HL-60 (cell line): ENCODE data around the gene TPM2.
"Not testable (repeated sequence)": the region's sequence is repeated elsewhere in the genome, so short reads cannot be mapped to it uniquely, and the experiment has no call there.

ENCODE experiments used
- DNase-seq, 2 experiments: peaks; one replicate each; pipeline ENCODE4 v3.0.0-alpha.2; 2010 to 2020; ENCODE audit warnings: low read depth in 1 of 2, low spot score in 1 of 2
- H3K27ac ChIP-seq: fragments of 250-450 bp; sonication (Bioruptor Pico); replicated peaks from 2 replicates; pipeline ENCODE4 v1.5.1; 2020; ENCODE audit warnings: mild to moderate bottlenecking, moderate library complexity
- H3K27me3 ChIP-seq: fragments of 250-450 bp; sonication (Bioruptor Pico); 2 replicates; pipeline ENCODE4 v1.5.1; 2021; ENCODE audit warnings: mild to moderate bottlenecking, moderate library complexity; ENCODE audit not compliant: insufficient read depth, poor library complexity, severe bottlenecking
- H3K4me3 ChIP-seq: replicated peaks from 2 replicates; pipeline ENCODE4 v1.5.1; 2011; ENCODE audit warnings: mild to moderate bottlenecking, control low read depth, low read length; ENCODE audit not compliant: insufficient read depth
- GABPA ChIP-seq: IDR thresholded peaks from 2 replicates; pipeline ENCODE4 v1.6.1; 2012; ENCODE audit warnings: low read depth
- POLR2AphosphoS5 ChIP-seq: IDR thresholded peaks from 2 replicates; pipeline ENCODE4 v1.6.1; 2012; ENCODE audit warnings: low read depth
- SPI1 ChIP-seq: IDR thresholded peaks from 2 replicates; pipeline ENCODE4 v1.6.1; 2012; ENCODE audit warnings: low read depth, mild to moderate bottlenecking, borderline replicate concordance
- TF ChIP-seq, protein P1 (sequence below): IDR thresholded peaks from 2 replicates; pipeline ENCODE4 v1.6.1; 2012; ENCODE audit warnings: low read depth; ENCODE audit not compliant: insufficient replicate concordance
- TF ChIP-seq, protein P2 (sequence below): IDR thresholded peaks from one replicate; pipeline ENCODE4 v1.5.1; 2011; ENCODE audit warnings: low read length, control low read depth, inconsistent platforms; ENCODE audit not compliant: insufficient read depth

Gene TPM2

DNA sequence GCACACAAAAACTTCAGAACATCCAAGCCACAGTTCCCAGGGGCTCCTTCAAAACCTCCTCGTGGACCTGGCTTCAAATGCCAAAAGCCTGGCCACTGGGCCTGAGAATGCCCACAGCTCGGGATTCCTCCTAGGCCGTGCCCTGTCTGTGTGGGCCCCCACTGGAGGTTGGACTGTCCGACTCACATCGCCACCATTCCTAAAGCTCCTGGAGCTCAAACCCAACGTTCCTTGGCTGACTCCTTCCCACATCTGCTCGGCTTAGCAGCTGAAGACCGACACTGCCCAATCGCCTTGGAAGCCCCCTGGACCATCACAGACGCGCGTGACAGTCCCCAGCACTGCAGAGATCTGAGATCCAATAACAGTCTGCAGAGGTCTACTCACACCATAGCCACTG is 46.7 kb downstream of the TPM2 start:
- peak overlapping the region; percentile 47 for H3K27ac ChIP-seq
- no peak for DNase-seq
- no peaks in the 10 kb centered on the region for H3K27me3 ChIP-seq
- H3K4me3 ChIP-seq: no peak overlapping the region
- TF ChIP-seq, protein P1, sequence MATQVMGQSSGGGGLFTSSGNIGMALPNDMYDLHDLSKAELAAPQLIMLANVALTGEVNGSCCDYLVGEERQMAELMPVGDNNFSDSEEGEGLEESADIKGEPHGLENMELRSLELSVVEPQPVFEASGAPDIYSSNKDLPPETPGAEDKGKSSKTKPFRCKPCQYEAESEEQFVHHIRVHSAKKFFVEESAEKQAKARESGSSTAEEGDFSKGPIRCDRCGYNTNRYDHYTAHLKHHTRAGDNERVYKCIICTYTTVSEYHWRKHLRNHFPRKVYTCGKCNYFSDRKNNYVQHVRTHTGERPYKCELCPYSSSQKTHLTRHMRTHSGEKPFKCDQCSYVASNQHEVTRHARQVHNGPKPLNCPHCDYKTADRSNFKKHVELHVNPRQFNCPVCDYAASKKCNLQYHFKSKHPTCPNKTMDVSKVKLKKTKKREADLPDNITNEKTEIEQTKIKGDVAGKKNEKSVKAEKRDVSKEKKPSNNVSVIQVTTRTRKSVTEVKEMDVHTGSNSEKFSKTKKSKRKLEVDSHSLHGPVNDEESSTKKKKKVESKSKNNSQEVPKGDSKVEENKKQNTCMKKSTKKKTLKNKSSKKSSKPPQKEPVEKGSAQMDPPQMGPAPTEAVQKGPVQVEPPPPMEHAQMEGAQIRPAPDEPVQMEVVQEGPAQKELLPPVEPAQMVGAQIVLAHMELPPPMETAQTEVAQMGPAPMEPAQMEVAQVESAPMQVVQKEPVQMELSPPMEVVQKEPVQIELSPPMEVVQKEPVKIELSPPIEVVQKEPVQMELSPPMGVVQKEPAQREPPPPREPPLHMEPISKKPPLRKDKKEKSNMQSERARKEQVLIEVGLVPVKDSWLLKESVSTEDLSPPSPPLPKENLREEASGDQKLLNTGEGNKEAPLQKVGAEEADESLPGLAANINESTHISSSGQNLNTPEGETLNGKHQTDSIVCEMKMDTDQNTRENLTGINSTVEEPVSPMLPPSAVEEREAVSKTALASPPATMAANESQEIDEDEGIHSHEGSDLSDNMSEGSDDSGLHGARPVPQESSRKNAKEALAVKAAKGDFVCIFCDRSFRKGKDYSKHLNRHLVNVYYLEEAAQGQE: no peak
- TF ChIP-seq SPI1: no peak
- TF ChIP-seq POLR2AphosphoS5: no peak
- TF ChIP-seq GABPA: no peak
- TF ChIP-seq, protein P2, sequence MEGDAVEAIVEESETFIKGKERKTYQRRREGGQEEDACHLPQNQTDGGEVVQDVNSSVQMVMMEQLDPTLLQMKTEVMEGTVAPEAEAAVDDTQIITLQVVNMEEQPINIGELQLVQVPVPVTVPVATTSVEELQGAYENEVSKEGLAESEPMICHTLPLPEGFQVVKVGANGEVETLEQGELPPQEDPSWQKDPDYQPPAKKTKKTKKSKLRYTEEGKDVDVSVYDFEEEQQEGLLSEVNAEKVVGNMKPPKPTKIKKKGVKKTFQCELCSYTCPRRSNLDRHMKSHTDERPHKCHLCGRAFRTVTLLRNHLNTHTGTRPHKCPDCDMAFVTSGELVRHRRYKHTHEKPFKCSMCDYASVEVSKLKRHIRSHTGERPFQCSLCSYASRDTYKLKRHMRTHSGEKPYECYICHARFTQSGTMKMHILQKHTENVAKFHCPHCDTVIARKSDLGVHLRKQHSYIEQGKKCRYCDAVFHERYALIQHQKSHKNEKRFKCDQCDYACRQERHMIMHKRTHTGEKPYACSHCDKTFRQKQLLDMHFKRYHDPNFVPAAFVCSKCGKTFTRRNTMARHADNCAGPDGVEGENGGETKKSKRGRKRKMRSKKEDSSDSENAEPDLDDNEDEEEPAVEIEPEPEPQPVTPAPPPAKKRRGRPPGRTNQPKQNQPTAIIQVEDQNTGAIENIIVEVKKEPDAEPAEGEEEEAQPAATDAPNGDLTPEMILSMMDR: no peak

DNA sequence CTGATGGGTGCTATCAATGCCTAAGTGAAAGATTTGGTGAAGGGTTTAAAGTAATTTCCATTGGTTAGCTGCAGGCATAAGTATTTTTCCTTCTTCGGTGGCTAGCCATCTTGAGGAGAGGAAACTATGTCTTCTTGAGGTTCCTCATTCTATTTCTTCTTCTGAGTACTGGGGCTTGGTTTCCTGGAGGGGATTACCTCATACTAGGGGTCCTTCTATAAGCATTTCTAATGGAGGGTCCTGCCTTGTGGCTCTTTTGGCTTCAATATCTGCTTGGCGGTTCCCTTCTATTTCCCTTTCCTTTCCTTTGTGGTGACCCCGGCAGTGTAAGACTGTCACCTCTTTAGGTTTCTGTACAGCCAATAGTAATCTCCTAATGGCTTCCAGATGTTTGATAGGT is 48.2 kb downstream of the TPM2 start:
- not testable (repeated sequence) for DNase-seq, H3K27me3 ChIP-seq, H3K4me3 ChIP-seq
- H3K27ac ChIP-seq: peak overlapping the region; percentile 57

DNA sequence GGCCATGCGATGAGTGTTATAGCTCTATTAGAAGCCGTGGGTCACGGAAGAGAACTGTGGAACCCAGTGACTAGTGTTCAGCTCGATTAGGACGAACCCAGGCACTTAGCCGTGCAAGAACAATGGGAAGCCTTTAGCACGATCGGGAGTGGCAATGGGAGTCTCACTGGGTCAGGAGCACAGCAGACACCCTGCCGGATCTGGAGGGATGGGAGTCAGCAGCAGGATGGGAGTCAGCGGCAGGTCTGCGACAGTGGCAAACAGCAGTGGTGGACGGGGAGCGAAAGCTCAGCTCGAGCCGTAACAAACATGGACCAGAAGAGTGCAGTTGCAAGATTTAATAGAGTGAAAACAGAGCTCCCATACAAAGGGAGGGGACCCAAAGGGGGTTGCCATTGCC is 49.3 kb downstream of the TPM2 start:
- H3K27me3 ChIP-seq, H3K4me3 ChIP-seq, DNase-seq, H3K27ac ChIP-seq: not testable (repeated sequence)

DNA sequence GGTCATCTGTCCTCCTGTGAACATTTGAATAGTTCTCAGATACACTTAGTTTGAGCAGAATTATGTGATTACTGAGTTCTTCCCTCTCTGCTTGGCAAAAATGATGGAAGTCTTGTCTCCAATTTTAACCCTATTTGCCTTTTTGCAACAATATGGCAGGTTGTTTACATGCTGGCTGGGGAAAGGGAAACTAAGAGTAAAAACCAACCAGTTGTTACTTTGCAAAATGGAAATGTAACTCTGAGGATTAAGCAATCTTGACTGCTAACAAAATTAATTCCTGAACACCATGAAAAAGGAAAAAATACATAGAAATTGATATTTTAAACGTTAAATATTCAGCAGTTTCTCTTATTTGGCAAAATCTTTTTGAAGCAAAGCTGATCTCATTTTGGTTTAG is 50.1 kb downstream of the TPM2 start:
- Histone ChIP-seq H3K27ac (no peak overlapping the region), H3K4me3 (no peak overlapping the region), H3K27me3 (no peaks in the 10 kb centered on the region)
- TF ChIP-seq SPI1 (no peak), POLR2AphosphoS5 (no peak), GABPA (no peak)
- TF ChIP-seq, protein P2: no peak
- TF ChIP-seq, protein P1: no peak
- DNase-seq: no peak

DNA sequence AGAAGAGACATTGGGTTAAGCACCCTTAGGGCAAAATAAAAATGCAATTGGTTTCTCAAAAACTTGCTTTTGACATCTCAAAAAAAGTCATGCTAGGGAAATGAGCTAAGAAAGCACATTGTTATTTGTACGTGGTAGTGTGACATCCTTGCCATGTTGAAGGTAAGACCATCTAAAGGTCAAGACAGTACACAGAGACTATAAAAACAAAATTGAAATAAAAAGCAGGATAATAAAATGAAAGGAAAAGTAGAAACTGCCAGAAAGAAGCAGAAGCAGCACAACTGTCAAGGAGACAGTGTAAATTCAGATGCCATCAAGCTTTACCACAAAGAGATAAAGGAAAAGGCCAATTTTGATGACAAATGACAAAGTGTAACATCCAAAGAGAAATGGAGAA is 50.5 kb downstream of the TPM2 start:
- H3K27me3 ChIP-seq, H3K4me3 ChIP-seq, DNase-seq, H3K27ac ChIP-seq: not testable (repeated sequence)

DNA sequence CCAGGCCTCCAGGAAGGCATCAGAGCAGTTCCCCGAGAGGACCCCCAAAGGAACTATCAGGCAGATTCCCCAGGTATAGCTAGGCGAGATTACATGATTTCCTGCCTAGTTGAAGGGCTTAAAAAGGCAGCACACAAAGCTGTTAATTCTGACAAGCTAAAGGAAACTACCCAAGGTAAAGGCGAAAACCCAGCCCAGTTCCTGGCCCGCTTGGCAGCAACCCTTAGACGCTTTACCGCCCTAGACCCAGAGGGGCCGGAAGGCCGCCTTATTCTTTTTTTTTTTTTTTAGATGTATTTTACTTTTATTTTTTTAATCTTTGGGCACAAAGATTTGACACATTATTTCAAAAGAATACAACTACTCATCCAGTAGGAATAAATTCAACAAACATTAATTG is 51.0 kb downstream of the TPM2 start:
- not testable (repeated sequence) for DNase-seq, H3K27ac ChIP-seq, H3K27me3 ChIP-seq, H3K4me3 ChIP-seq

DNA sequence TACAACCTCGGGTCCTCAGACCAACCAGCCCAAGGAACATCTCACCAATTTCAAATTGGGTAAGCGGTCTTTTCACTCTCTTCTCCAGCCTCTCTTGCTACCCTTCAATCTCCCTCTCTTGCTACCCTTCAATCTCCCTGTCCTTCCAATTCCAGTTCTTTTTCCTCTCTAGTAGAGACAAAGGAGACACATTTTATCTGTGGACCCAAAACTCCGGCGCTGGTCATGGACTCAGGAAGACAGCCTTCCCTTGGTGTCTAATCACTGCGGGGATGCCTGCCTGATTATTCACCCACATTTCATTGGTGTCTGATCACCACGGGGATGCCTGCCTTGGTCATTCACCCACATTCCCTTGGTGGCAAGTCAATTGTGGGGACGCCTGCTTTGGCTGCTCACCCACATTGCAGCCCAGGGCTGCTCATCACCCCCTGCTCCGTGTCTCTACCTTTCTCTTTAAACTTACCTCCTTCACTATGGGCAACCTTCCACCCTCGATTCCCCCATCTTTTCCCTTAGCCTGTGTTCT is 52.2 kb downstream of the TPM2 start:
- DNase-seq, H3K4me3 ChIP-seq, H3K27me3 ChIP-seq, H3K27ac ChIP-seq: not testable (repeated sequence)

DNA sequence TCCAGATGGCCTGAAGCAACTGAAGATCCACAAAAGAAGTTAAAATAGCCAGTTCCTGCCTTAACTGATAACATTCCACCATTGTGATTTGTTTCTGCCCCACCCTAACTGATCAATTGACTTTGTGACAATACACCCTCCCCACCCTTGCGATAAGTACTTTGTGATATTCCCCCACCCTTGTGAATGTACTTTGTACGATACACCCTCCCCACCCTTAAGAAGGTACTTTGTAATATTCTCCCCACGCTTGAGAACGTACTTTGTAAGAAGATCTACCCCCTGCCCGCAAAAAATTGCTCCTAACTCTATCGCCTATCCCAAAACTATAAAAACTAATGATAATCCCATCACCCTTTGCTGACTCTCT is 52.9 kb downstream of the TPM2 start:
- not testable (repeated sequence) for H3K27me3 ChIP-seq, H3K27ac ChIP-seq, DNase-seq, H3K4me3 ChIP-seq
